Measurements from ENCODE around the gene TSR3. TPM values are rescaled to one million over a fixed set of nuclear protein-coding genes. Genes with fewer than 3 reads are reported as not detected.

Gene TSR3
- total and polyA plus RNA-seq, 4 donors = 20.3 to 29.9 (median 28.9) TPM

DNA sequence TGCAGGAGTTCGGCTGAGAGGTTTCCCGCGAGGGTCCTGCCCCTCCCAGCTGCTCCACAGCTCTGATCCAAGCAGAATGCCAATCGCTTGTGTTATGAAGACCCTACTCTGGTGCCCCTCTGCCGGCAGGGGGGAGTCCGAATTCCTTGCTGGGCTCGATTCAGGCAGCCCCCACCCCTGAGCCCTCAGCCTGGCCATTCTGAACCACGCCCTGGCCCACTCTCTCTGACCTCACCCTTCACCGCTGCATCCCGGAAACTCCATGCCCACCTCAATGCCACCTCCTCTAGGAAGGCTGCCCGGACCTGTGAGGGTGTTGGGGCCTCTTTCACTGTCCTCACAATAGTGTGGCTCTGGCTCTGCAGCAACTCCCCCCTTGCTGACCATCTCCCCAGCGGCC, 50.1 kb downstream of the TSR3 start:
- Histone ChIP-seq H3K36me3 (ENCODE audit: control insufficient read depth in 4 of 4, insufficient read depth in 3 of 4, low read depth in 1 of 4, low read length in 3 of 4) (no peaks in the 10 kb centered on the region), H3K27me3 (ENCODE audit: control insufficient read depth in 4 of 4, insufficient read depth in 4 of 4, low read length in 3 of 4) (no peaks in the 10 kb centered on the region), H3K4me3 (ENCODE audit: low read depth in 1 of 3, low read length in 3 of 3) (no peak overlapping the region), H3K9me3 (ENCODE audit: control insufficient read depth in 4 of 4, low read length in 3 of 4) (no peaks in the 10 kb centered on the region), H3K27ac (ENCODE audit: low read depth in 1 of 2, low read length in 2 of 2) (no peak overlapping the region), H3K9ac (ENCODE audit: low read depth in 1 of 2, low read length in 2 of 2) (no peak overlapping the region), H3K4me1 (ENCODE audit: control insufficient read depth in 4 of 4, insufficient read depth in 4 of 4, low read length in 3 of 4) (peaks cover 5 to 35% (median 25%) of the 10 kb centered on the region in 4 donors)
- WGBS = 86% methylated on average over 12 of the region's 12 CpGs
- no peak for DNase-seq (ENCODE audit: low spot score)
- TF ChIP-seq RXRA (IDR thresholded peaks at IDR 0.05) (no peak), JUND (IDR thresholded peaks at IDR 0.05) (no peak), NR2F2 (IDR thresholded peaks at IDR 0.05) (no peak), FOXA1 (IDR thresholded peaks at IDR 0.05) (no peak), HNF4G (IDR thresholded peaks at IDR 0.05) (no peak), GABPA (IDR thresholded peaks at IDR 0.05 in 1 of 2, conservative IDR thresholded peaks at IDR 0.05 in 1 of 2) (no peak)
- TF ChIP-seq, protein P1, sequence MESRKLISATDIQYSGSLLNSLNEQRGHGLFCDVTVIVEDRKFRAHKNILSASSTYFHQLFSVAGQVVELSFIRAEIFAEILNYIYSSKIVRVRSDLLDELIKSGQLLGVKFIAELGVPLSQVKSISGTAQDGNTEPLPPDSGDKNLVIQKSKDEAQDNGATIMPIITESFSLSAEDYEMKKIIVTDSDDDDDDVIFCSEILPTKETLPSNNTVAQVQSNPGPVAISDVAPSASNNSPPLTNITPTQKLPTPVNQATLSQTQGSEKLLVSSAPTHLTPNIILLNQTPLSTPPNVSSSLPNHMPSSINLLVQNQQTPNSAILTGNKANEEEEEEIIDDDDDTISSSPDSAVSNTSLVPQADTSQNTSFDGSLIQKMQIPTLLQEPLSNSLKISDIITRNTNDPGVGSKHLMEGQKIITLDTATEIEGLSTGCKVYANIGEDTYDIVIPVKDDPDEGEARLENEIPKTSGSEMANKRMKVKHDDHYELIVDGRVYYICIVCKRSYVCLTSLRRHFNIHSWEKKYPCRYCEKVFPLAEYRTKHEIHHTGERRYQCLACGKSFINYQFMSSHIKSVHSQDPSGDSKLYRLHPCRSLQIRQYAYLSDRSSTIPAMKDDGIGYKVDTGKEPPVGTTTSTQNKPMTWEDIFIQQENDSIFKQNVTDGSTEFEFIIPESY (IDR thresholded peaks at IDR 0.05) = no peak
- TF ChIP-seq, protein P2, sequence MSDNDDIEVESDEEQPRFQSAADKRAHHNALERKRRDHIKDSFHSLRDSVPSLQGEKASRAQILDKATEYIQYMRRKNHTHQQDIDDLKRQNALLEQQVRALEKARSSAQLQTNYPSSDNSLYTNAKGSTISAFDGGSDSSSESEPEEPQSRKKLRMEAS (IDR thresholded peaks at IDR 0.05) = no peak
- TF ChIP-seq, protein P3, sequence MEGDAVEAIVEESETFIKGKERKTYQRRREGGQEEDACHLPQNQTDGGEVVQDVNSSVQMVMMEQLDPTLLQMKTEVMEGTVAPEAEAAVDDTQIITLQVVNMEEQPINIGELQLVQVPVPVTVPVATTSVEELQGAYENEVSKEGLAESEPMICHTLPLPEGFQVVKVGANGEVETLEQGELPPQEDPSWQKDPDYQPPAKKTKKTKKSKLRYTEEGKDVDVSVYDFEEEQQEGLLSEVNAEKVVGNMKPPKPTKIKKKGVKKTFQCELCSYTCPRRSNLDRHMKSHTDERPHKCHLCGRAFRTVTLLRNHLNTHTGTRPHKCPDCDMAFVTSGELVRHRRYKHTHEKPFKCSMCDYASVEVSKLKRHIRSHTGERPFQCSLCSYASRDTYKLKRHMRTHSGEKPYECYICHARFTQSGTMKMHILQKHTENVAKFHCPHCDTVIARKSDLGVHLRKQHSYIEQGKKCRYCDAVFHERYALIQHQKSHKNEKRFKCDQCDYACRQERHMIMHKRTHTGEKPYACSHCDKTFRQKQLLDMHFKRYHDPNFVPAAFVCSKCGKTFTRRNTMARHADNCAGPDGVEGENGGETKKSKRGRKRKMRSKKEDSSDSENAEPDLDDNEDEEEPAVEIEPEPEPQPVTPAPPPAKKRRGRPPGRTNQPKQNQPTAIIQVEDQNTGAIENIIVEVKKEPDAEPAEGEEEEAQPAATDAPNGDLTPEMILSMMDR (IDR thresholded peaks at IDR 0.05; ENCODE audit: low read depth, low read length, missing input control) = no peak

DNA sequence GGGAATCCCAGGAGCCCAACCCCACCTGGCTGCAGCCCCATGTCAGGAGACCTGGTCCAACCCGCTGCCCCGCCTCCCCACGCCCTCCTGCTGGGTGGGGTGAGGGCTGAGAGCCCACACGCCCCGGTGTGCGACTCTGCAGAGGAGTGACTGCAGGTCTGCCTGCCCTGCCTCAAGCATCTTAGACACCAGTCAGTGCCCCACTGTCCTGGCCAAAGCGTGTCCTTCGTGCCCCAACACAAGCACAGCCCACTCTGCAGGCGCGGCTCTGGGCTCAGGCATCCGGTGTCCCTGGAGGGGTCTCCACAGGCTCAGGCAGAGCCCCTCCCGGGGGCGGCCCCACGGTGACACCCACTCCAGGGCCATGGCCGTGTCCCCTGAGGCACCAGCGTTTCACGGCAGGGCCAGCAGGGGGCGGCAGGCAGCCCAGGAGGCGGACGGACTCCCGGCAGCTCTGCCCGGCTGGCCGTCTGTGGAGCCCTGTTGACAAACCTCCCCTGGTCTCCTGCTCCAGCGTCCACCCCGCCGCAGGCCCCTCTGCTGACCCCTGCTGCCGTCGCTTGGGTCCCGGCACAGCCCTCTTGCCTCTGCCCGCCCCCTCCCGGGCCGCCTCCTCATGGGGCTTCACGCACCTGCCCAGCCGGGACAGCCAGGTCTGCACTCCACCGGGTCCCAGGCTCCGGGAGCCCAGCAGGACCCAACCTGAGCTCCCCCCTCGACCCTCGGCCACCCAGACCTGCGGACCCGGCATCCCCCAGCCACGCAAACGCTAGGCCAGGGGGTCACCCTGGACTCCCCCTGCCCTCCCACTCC, 50.8 kb downstream of the TSR3 start:
- Histone ChIP-seq H3K4me1 (ENCODE audit: control insufficient read depth in 4 of 4, insufficient read depth in 4 of 4, low read length in 3 of 4) (peaks cover 5 to 35% (median 25%) of the 10 kb centered on the region in 4 donors), H3K27me3 (ENCODE audit: control insufficient read depth in 4 of 4, insufficient read depth in 4 of 4, low read length in 3 of 4) (no peaks in the 10 kb centered on the region), H3K9me3 (ENCODE audit: control insufficient read depth in 4 of 4, low read length in 3 of 4) (no peaks in the 10 kb centered on the region), H3K36me3 (ENCODE audit: control insufficient read depth in 4 of 4, insufficient read depth in 3 of 4, low read depth in 1 of 4, low read length in 3 of 4) (no peaks in the 10 kb centered on the region), H3K4me3 (ENCODE audit: low read depth in 1 of 3, low read length in 3 of 3) (peak overlapping the region in 1 of 3 donors; percentile 33), H3K27ac (ENCODE audit: low read depth in 1 of 2, low read length in 2 of 2) (peak overlapping the region; percentile 37 to 76), H3K9ac (ENCODE audit: low read depth in 1 of 2, low read length in 2 of 2) (no peak overlapping the region)
- WGBS = 10% methylated on average over 42 of the region's 42 CpGs
- DNase-seq (ENCODE audit: low spot score) = peak; percentile 81
- TF ChIP-seq TAF1 (conservative IDR thresholded peaks at IDR 0.05) (no peak), EGR1 (IDR thresholded peaks at IDR 0.05; ENCODE audit: low read depth in 2 of 2) (no peak), YY1 (IDR thresholded peaks at IDR 0.05) (peak; percentile 15), SP1 (IDR thresholded peaks at IDR 0.05) (no peak), RAD21 (IDR thresholded peaks at IDR 0.05) (peak; percentile 56 to 79), FOXA1 (IDR thresholded peaks at IDR 0.05) (no peak)
- TF ChIP-seq, protein P4, sequence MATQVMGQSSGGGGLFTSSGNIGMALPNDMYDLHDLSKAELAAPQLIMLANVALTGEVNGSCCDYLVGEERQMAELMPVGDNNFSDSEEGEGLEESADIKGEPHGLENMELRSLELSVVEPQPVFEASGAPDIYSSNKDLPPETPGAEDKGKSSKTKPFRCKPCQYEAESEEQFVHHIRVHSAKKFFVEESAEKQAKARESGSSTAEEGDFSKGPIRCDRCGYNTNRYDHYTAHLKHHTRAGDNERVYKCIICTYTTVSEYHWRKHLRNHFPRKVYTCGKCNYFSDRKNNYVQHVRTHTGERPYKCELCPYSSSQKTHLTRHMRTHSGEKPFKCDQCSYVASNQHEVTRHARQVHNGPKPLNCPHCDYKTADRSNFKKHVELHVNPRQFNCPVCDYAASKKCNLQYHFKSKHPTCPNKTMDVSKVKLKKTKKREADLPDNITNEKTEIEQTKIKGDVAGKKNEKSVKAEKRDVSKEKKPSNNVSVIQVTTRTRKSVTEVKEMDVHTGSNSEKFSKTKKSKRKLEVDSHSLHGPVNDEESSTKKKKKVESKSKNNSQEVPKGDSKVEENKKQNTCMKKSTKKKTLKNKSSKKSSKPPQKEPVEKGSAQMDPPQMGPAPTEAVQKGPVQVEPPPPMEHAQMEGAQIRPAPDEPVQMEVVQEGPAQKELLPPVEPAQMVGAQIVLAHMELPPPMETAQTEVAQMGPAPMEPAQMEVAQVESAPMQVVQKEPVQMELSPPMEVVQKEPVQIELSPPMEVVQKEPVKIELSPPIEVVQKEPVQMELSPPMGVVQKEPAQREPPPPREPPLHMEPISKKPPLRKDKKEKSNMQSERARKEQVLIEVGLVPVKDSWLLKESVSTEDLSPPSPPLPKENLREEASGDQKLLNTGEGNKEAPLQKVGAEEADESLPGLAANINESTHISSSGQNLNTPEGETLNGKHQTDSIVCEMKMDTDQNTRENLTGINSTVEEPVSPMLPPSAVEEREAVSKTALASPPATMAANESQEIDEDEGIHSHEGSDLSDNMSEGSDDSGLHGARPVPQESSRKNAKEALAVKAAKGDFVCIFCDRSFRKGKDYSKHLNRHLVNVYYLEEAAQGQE (IDR thresholded peaks at IDR 0.05) = no peak
- TF ChIP-seq, protein P3 (IDR thresholded peaks at IDR 0.05; ENCODE audit: low read depth, low read length, missing input control) = peak; percentile 80

All from liver (tissue), 9 donors.